Esophagus muscularis mucosa (tissue), 3 donors: ENCODE results near the gene DGKD.

Source experiments
- POLR2A ChIP-seq: fragments of 450-650 bp; IDR thresholded peaks from one replicate; pipeline ENCODE4 v1.6.1; 2017; ENCODE audit warnings: antibody characterized with exemption, moderate library complexity, mild to moderate bottlenecking, low read depth
- POLR2AphosphoS5 ChIP-seq, 2 donors: sonication (generic); formaldehyde crosslinking; IDR thresholded peaks; one replicate each; pipeline ENCODE4 v1.6.1; 2017; ENCODE audit warnings: antibody characterized with exemption in 2 of 2
- TF ChIP-seq, protein P1 (sequence below), 3 experiments: fragments of 200-600 bp in 2 of 3; fragments of 450-650 bp in 1 of 3; sonication (generic) in 2 of 3; IDR thresholded peaks; one replicate each; pipeline ENCODE4 v1.5.1; 2017 to 2019; ENCODE audit warnings: antibody characterized with exemption in 3 of 3, mild to moderate bottlenecking in 2 of 3, moderate library complexity in 1 of 3

DNA sequence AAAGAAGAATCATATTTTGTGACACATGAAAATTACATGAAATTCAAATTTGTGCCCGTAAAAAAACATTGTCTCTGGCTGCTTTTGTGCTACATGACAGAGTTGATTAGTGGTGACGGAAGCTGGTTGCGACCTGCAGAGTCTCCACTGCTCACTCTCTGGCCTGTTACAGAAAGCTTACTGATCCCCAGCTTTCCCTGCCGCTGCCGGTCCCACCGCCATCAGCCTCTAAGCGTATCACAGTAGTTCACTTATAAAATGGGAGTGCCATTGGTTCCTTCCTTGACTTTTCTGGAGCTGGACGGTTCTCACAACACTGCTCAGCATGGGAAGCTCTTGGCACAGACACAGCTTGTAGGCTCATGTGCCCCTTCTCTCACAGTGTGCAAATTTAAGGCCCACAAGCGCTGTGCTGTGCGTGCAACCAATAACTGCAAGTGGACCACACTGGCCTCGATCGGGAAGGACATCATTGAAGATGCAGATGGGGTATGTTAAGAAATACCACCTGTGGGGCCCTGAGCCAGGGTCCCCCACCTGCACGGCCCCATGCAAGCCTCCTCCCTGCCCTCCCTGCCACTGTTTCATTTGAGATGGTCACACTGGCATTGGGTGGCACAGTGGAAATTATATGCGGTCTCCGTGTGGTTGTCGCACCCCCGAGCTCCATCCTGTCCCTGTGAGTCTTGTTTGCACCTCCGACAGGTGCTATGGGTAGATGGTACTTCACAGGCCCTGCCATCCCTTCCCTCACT is 81.3 kb downstream of the DGKD start:
- TF ChIP-seq, protein P1, sequence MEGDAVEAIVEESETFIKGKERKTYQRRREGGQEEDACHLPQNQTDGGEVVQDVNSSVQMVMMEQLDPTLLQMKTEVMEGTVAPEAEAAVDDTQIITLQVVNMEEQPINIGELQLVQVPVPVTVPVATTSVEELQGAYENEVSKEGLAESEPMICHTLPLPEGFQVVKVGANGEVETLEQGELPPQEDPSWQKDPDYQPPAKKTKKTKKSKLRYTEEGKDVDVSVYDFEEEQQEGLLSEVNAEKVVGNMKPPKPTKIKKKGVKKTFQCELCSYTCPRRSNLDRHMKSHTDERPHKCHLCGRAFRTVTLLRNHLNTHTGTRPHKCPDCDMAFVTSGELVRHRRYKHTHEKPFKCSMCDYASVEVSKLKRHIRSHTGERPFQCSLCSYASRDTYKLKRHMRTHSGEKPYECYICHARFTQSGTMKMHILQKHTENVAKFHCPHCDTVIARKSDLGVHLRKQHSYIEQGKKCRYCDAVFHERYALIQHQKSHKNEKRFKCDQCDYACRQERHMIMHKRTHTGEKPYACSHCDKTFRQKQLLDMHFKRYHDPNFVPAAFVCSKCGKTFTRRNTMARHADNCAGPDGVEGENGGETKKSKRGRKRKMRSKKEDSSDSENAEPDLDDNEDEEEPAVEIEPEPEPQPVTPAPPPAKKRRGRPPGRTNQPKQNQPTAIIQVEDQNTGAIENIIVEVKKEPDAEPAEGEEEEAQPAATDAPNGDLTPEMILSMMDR (IDR thresholded peaks at IDR 0.05), result no peak
- no peak for TF ChIP-seq POLR2A
- no peak for TF ChIP-seq POLR2AphosphoS5 (IDR thresholded peaks at IDR 0.05)
